ENCODE results near the gene RAPGEF3. TPM values are rescaled to one million over a fixed set of nuclear protein-coding genes. Genes with fewer than 3 reads are reported as not detected.

The RAPGEF3 gene
- total and polyA plus RNA-seq, 4 donors: 1.3 to 4.3 (median 1.4) TPM

DNA sequence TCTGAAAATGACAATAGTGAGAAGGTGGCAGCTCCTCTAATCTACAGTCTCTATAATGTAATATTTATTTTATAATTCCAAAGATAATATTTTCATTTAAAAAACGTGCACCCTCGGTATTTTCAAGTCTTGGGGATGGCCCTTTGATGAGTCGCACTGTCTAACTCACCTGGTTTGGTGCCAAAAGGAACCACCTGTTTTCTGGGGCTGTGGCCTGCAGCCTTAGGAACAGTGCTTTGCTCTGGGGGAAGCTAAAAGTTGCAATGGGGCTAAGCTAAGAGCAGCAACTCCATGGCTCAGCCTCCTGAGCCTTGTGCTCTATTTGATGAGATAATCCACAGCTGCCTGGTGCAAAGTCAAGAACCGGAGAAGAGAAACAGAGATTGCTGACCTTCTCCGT lies 27.0 kb downstream of the RAPGEF3 start:
- TF ChIP-seq, protein P1, sequence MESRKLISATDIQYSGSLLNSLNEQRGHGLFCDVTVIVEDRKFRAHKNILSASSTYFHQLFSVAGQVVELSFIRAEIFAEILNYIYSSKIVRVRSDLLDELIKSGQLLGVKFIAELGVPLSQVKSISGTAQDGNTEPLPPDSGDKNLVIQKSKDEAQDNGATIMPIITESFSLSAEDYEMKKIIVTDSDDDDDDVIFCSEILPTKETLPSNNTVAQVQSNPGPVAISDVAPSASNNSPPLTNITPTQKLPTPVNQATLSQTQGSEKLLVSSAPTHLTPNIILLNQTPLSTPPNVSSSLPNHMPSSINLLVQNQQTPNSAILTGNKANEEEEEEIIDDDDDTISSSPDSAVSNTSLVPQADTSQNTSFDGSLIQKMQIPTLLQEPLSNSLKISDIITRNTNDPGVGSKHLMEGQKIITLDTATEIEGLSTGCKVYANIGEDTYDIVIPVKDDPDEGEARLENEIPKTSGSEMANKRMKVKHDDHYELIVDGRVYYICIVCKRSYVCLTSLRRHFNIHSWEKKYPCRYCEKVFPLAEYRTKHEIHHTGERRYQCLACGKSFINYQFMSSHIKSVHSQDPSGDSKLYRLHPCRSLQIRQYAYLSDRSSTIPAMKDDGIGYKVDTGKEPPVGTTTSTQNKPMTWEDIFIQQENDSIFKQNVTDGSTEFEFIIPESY (IDR thresholded peaks at IDR 0.05): no peak
- TF ChIP-seq RAD21 (IDR thresholded peaks at IDR 0.05): no peak
- no peak for TF ChIP-seq EGR1 (IDR thresholded peaks at IDR 0.05; ENCODE audit: low read depth in 2 of 2)
- TF ChIP-seq TAF1 (conservative IDR thresholded peaks at IDR 0.05): no peak
- no peak for TF ChIP-seq SP1 (IDR thresholded peaks at IDR 0.05)
- no peak for TF ChIP-seq GABPA (IDR thresholded peaks at IDR 0.05 in 1 of 2, conservative IDR thresholded peaks at IDR 0.05 in 1 of 2)
- no peak for TF ChIP-seq RXRA (IDR thresholded peaks at IDR 0.05)
- TF ChIP-seq YY1 (IDR thresholded peaks at IDR 0.05): no peak
- no peak for TF ChIP-seq HNF4G (IDR thresholded peaks at IDR 0.05)
- no peak for TF ChIP-seq HNF4A (conservative IDR thresholded peaks at IDR 0.05)
- TF ChIP-seq, protein P2, sequence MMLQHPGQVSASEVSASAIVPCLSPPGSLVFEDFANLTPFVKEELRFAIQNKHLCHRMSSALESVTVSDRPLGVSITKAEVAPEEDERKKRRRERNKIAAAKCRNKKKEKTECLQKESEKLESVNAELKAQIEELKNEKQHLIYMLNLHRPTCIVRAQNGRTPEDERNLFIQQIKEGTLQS (IDR thresholded peaks at IDR 0.05): no peak
- no peak for TF ChIP-seq CTCF (IDR thresholded peaks at IDR 0.05; ENCODE audit: low read depth, low read length, missing input control)
- TF ChIP-seq, protein P3, sequence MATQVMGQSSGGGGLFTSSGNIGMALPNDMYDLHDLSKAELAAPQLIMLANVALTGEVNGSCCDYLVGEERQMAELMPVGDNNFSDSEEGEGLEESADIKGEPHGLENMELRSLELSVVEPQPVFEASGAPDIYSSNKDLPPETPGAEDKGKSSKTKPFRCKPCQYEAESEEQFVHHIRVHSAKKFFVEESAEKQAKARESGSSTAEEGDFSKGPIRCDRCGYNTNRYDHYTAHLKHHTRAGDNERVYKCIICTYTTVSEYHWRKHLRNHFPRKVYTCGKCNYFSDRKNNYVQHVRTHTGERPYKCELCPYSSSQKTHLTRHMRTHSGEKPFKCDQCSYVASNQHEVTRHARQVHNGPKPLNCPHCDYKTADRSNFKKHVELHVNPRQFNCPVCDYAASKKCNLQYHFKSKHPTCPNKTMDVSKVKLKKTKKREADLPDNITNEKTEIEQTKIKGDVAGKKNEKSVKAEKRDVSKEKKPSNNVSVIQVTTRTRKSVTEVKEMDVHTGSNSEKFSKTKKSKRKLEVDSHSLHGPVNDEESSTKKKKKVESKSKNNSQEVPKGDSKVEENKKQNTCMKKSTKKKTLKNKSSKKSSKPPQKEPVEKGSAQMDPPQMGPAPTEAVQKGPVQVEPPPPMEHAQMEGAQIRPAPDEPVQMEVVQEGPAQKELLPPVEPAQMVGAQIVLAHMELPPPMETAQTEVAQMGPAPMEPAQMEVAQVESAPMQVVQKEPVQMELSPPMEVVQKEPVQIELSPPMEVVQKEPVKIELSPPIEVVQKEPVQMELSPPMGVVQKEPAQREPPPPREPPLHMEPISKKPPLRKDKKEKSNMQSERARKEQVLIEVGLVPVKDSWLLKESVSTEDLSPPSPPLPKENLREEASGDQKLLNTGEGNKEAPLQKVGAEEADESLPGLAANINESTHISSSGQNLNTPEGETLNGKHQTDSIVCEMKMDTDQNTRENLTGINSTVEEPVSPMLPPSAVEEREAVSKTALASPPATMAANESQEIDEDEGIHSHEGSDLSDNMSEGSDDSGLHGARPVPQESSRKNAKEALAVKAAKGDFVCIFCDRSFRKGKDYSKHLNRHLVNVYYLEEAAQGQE (IDR thresholded peaks at IDR 0.05): no peak
- no peak for TF ChIP-seq NR2F2 (IDR thresholded peaks at IDR 0.05)
- no peak for TF ChIP-seq FOXA2 (IDR thresholded peaks at IDR 0.05)
- TF ChIP-seq FOXA1 (IDR thresholded peaks at IDR 0.05): no peak

DNA sequence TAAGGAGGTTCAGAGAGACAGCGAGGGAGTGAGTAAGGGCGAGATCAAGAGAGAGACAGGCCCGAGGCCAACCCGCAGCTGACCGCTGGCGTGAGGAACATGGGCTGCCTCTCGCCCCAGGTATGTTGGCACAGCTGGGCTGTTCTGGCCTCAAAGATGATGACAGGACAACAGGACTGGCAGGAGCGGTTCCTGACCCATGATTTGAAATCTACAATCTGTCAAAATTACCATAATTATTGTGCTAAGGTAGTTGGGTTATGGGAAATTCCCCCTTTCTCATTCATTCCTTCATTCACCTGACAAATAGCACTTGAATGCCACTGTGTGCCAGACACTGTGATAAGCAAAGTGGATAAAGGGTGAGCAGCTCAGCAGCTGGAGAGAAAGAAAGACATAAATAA lies 28.3 kb downstream of the RAPGEF3 start:
- WGBS: 91% methylated on average over 8 of the region's 8 CpGs
- no peak overlapping the region for H3K9ac ChIP-seq (ENCODE audit: low read depth in 1 of 2, low read length in 2 of 2)
- H3K27me3 ChIP-seq (ENCODE audit: control insufficient read depth in 4 of 4, insufficient read depth in 4 of 4, low read length in 3 of 4): no peaks in the 10 kb centered on the region
- H3K27ac ChIP-seq (ENCODE audit: low read depth in 1 of 2, low read length in 2 of 2): no peak overlapping the region
- H3K36me3 ChIP-seq (ENCODE audit: control insufficient read depth in 4 of 4, insufficient read depth in 3 of 4, low read depth in 1 of 4, low read length in 3 of 4): no peaks in the 10 kb centered on the region
- H3K9me3 ChIP-seq (ENCODE audit: control insufficient read depth in 4 of 4, low read length in 3 of 4): no peaks in the 10 kb centered on the region
- peaks cover 0 to 18% (median 8%) of the 10 kb centered on the region in 4 donors for H3K4me1 ChIP-seq (ENCODE audit: control insufficient read depth in 4 of 4, insufficient read depth in 4 of 4, low read length in 3 of 4)
- H3K4me3 ChIP-seq (ENCODE audit: low read depth in 1 of 3, low read length in 3 of 3): no peak overlapping the region
- DNase-seq (ENCODE audit: low spot score): no peak
- TF ChIP-seq JUND (IDR thresholded peaks at IDR 0.05) (no peak), TAF1 (conservative IDR thresholded peaks at IDR 0.05) (no peak), RAD21 (IDR thresholded peaks at IDR 0.05) (no peak), CTCF (IDR thresholded peaks at IDR 0.05; ENCODE audit: low read depth, low read length, missing input control) (no peak), HNF4G (IDR thresholded peaks at IDR 0.05) (no peak)
- TF ChIP-seq, protein P3 (IDR thresholded peaks at IDR 0.05): no peak
- TF ChIP-seq, protein P4, sequence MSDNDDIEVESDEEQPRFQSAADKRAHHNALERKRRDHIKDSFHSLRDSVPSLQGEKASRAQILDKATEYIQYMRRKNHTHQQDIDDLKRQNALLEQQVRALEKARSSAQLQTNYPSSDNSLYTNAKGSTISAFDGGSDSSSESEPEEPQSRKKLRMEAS (IDR thresholded peaks at IDR 0.05): no peak

More for the DNA sequence above, 27.0 kb downstream of the RAPGEF3 start:
- H3K27ac ChIP-seq (ENCODE audit: low read depth in 1 of 2, low read length in 2 of 2): no peak overlapping the region
- no peak overlapping the region for H3K9ac ChIP-seq (ENCODE audit: low read depth in 1 of 2, low read length in 2 of 2)
- H3K27me3 ChIP-seq (ENCODE audit: control insufficient read depth in 4 of 4, insufficient read depth in 4 of 4, low read length in 3 of 4): no peaks in the 10 kb centered on the region
- no peaks in the 10 kb centered on the region for H3K36me3 ChIP-seq (ENCODE audit: control insufficient read depth in 4 of 4, insufficient read depth in 3 of 4, low read depth in 1 of 4, low read length in 3 of 4)
- peaks cover under 1 to 19% (median 10%) of the 10 kb centered on the region in 4 donors for H3K4me1 ChIP-seq (ENCODE audit: control insufficient read depth in 4 of 4, insufficient read depth in 4 of 4, low read length in 3 of 4)
- H3K4me3 ChIP-seq (ENCODE audit: low read depth in 1 of 3, low read length in 3 of 3): no peak overlapping the region
- H3K9me3 ChIP-seq (ENCODE audit: control insufficient read depth in 4 of 4, low read length in 3 of 4): no peaks in the 10 kb centered on the region
- WGBS: 85% methylated on average over 5 of the region's 5 CpGs
- no peak for DNase-seq (ENCODE audit: low spot score)
